Measurements from ENCODE around the gene LARGE1.

The LARGE1 gene

DNA sequence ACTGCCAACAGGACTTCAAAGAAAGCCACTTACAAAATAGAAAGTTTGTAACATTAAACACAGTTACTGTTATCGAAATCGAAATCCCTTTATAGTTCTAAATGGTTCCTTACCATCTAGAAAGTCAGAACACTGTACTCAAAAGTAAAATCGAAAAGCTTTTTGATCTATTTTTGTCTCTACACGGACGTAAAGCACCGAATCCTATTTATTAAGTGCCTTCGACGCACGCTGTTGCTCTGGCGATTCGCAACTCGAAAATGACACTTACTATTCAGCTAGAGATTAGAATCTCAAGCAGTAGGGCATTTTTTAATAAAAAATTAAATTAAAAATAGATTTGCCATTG, 78.3 kb downstream of the LARGE1 start:
- peaks cover 8% of the 10 kb centered on the region for H3K9me3 Mint-ChIP-seq
- H3K27me3 Mint-ChIP-seq (ENCODE audit: low read depth): no peaks in the 10 kb centered on the region
- no peak overlapping the region for H3K27ac Mint-ChIP-seq
- peaks cover 25% of the 10 kb centered on the region for H3K4me1 Mint-ChIP-seq
- peaks cover 2% of the 10 kb centered on the region for H3K36me3 Mint-ChIP-seq (ENCODE audit: low read depth)
- TF ChIP-seq, protein P1, sequence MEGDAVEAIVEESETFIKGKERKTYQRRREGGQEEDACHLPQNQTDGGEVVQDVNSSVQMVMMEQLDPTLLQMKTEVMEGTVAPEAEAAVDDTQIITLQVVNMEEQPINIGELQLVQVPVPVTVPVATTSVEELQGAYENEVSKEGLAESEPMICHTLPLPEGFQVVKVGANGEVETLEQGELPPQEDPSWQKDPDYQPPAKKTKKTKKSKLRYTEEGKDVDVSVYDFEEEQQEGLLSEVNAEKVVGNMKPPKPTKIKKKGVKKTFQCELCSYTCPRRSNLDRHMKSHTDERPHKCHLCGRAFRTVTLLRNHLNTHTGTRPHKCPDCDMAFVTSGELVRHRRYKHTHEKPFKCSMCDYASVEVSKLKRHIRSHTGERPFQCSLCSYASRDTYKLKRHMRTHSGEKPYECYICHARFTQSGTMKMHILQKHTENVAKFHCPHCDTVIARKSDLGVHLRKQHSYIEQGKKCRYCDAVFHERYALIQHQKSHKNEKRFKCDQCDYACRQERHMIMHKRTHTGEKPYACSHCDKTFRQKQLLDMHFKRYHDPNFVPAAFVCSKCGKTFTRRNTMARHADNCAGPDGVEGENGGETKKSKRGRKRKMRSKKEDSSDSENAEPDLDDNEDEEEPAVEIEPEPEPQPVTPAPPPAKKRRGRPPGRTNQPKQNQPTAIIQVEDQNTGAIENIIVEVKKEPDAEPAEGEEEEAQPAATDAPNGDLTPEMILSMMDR (IDR thresholded peaks at IDR 0.05; ENCODE audit: unreplicated experiment in 3 of 3): no peak
- H3K4me3 Mint-ChIP-seq: no peak overlapping the region

DNA sequence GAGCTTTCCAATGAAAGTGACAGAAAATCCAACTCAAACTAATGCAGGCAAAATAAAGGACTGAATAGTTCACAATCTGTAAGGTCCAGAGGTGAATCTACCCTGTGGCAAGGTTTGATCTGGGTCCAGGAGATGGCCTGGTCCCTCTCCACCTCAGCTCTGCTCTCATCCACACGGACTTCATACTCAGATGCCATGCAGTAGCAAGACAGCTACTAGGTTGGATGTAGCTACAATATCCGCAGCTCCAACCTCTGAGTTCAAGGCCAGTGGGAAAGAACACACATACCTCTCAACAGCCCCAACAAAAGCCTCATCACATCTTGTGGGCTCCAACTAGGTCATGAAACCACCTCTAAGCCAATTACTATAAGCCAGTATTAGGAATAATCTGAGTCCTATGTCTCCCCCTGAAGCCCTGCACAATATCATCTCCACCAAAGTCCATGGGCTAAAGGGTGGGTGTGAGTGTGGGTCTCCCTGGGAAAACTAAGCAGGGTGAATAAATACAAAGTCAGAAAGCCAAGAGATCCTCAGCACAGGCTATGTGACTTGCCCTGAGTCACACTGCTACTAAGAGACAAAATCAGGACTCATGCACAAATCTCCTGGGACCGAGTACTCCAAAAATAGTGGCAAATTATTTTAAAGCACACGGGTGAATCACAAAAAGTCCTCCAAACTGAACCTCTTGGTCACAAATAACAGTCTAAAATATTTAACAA, 78.8 kb downstream of the LARGE1 start:
- Mint-ChIP-seq H3K4me3 (no peak overlapping the region), H3K4me1 (peaks cover 25% of the 10 kb centered on the region), H3K27me3 (ENCODE audit: low read depth) (no peaks in the 10 kb centered on the region), H3K27ac (no peak overlapping the region), H3K9me3 (peaks cover 6% of the 10 kb centered on the region), H3K36me3 (ENCODE audit: low read depth) (no peaks in the 10 kb centered on the region)
- TF ChIP-seq, protein P1 (IDR thresholded peaks at IDR 0.05; ENCODE audit: unreplicated experiment in 3 of 3): no peak

DNA sequence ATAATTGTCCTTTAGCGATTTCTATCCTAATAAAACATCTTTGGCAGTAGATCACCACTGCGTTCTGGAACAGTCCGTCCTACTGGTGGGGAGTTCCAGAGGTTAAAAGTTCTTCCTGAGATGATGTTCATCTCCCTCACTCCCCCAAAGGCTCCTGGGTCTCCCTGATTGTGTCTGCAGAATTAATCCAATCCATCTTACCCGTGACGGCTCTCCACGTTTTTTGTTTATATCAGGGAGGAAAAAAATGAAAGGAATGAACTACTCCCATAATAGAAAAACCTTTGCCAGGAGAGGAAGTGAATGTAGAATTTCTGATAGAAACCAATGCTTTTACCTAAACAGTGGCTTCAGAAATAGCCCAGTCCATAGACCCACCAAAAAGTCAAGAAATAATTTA, 81.6 kb downstream of the LARGE1 start:
- Mint-ChIP-seq H3K36me3 (ENCODE audit: low read depth) (no peaks in the 10 kb centered on the region), H3K4me1 (peaks cover 40% of the 10 kb centered on the region), H3K4me3 (no peak overlapping the region), H3K27me3 (ENCODE audit: low read depth) (peaks cover 4% of the 10 kb centered on the region), H3K9me3 (peaks cover 2% of the 10 kb centered on the region), H3K27ac (peak overlapping the region; percentile 31 to 89 (median 54))
- TF ChIP-seq, protein P1 (IDR thresholded peaks at IDR 0.05; ENCODE audit: unreplicated experiment in 3 of 3): no peak

DNA sequence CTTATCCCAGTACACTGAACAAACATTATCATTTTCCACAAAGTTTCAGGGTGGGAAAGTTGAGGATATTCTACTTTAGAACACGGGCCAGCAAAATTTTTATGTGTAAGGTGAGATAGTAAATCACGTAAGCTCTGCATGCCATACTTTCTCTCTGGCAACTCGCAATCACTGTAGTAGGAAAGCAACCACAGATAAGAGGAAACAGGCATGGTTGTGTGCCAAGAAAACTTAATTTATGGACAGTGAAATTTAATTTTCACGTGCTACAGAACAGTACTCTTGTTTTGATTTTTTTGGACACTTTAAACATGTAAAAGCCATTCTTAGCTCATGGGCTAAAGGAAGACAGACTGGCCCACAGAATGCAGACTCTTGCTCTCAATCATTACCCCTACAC, 82.5 kb downstream of the LARGE1 start:
- H3K27me3 Mint-ChIP-seq (ENCODE audit: low read depth): peaks cover 4% of the 10 kb centered on the region
- H3K4me3 Mint-ChIP-seq: no peak overlapping the region
- H3K27ac Mint-ChIP-seq: peak overlapping the region in 2 of 3 experiments; percentile 1 to 9
- H3K9me3 Mint-ChIP-seq: peaks cover 2% of the 10 kb centered on the region
- H3K4me1 Mint-ChIP-seq: peaks cover 38% of the 10 kb centered on the region
- TF ChIP-seq, protein P1 (IDR thresholded peaks at IDR 0.05; ENCODE audit: unreplicated experiment in 3 of 3): no peak
- no peaks in the 10 kb centered on the region for H3K36me3 Mint-ChIP-seq (ENCODE audit: low read depth)

DNA sequence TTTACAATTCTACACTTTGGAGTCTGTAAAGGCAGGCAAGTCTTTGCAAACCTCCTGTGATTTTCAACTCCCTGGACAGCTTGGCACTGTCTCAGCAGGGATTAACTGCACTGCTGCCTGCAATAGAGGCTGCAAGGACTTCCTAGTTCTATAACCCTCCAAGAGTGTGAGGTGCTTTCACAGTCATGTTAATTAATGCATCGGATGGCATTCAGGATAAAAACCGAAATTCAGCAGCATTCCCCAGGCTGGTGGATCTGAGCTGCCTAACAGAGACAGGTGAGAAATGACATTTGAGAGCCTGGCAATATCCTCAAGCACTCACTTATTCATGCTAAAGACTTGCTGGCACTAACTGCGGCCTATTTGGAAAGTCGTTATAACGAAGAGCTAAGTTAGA, 85.0 kb downstream of the LARGE1 start:
- peaks cover 7% of the 10 kb centered on the region for H3K27me3 Mint-ChIP-seq (ENCODE audit: low read depth)
- peaks cover 43% of the 10 kb centered on the region for H3K4me1 Mint-ChIP-seq
- H3K27ac Mint-ChIP-seq: no peak overlapping the region
- H3K9me3 Mint-ChIP-seq: peaks cover 2% of the 10 kb centered on the region
- H3K36me3 Mint-ChIP-seq (ENCODE audit: low read depth): no peaks in the 10 kb centered on the region
- TF ChIP-seq, protein P1 (IDR thresholded peaks at IDR 0.05; ENCODE audit: unreplicated experiment in 3 of 3): no peak
- no peak overlapping the region for H3K4me3 Mint-ChIP-seq

DNA sequence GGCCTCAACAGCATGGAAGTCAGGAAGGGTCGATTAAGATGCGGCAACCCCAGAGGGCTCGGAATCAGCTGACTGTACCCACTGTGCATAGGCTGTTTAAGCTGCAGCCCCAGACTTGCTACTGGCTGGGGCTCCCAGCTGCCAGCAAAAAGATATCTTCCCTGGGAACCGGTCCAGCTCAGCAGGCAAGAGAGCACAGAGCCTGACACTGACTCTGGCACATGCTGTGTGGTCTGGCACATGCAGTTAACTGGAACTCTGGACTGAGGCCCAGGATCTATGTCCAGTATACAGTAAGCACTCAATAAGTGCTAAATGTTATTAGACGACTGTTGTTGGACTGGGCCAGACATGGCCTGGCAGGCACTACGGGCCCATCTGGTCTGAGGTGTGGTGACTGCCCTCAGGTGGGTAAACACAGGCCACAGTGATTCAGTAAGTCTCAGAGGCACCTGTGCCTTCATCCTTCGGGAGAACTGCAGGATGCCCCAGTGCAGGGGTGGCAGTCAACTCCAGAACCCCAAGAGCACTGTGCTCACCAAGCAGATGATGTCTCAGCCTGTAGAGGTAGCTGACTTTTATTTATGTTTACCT, 87.6 kb downstream of the LARGE1 start:
- Mint-ChIP-seq H3K9me3 (no peaks in the 10 kb centered on the region), H3K4me1 (peaks cover 37% of the 10 kb centered on the region), H3K36me3 (ENCODE audit: low read depth) (no peaks in the 10 kb centered on the region), H3K27me3 (ENCODE audit: low read depth) (peaks cover 10% of the 10 kb centered on the region), H3K27ac (no peak overlapping the region), H3K4me3 (no peak overlapping the region)
- TF ChIP-seq, protein P1 (IDR thresholded peaks at IDR 0.05; ENCODE audit: unreplicated experiment in 3 of 3): no peak

Data from nephron (organoid).